ENCODE measurements around the gene ARRB2. TPM values are rescaled to one million over a fixed set of nuclear protein-coding genes. Genes with fewer than 3 reads are reported as not detected.

ARRB2 gene
- polyA plus RNA-seq, 1 donor from 2014 or later, result 28.3 TPM

Other genes starting within 250 kb of the ARRB2 start
- 39.7 and 57.5 TPM in 2 replicates for gene SPNS2, start 211.8 kb upstream of the ARRB2 start, polyA plus RNA-seq
- gene MYBBP1A, start 155.2 kb upstream of the ARRB2 start, polyA plus RNA-seq, result 15.6 and 21.0 TPM in 2 replicates
- not detected in 2 replicates for gene GGT6, start 150.1 kb upstream of the ARRB2 start, polyA plus RNA-seq
- 0.54 and 0.81 TPM in 2 replicates for gene SMTNL2, start 126.1 kb upstream of the ARRB2 start, polyA plus RNA-seq
- 0.12 and 0.16 TPM in 2 replicates for gene ALOX15, start 69.0 kb upstream of the ARRB2 start, polyA plus RNA-seq
- 15.9 and 24.7 TPM in 2 replicates for gene PELP1, start 6.5 kb upstream of the ARRB2 start, polyA plus RNA-seq
- 17.2 and 20.5 TPM in 2 replicates for gene MED11, start 20.8 kb downstream of the ARRB2 start, polyA plus RNA-seq
- not detected in 2 replicates for gene ZMYND15, start 29.2 kb downstream of the ARRB2 start, polyA plus RNA-seq
- not detected in 2 replicates for gene CXCL16, start 29.3 kb downstream of the ARRB2 start, polyA plus RNA-seq
- gene TM4SF5, start 61.3 kb downstream of the ARRB2 start, polyA plus RNA-seq, result not detected in 2 replicates
- gene VMO1, start 75.7 kb downstream of the ARRB2 start, polyA plus RNA-seq, result 1.6 TPM in 1 of 2 replicates, not detected in the other
- gene GLTPD2, start 78.3 kb downstream of the ARRB2 start, polyA plus RNA-seq, result 2.6 TPM in 1 of 2 replicates, not detected in the other
- 175 and 194 TPM in 2 replicates for gene PSMB6, start 85.5 kb downstream of the ARRB2 start, polyA plus RNA-seq
- gene PLD2, start 96.5 kb downstream of the ARRB2 start, polyA plus RNA-seq, result 2.0 and 3.9 TPM in 2 replicates
- 38.1 and 51.4 TPM in 2 replicates for gene MINK1, start 122.7 kb downstream of the ARRB2 start, polyA plus RNA-seq
- gene C17orf107, start 188.9 kb downstream of the ARRB2 start, polyA plus RNA-seq, result 0.45 and 2.1 TPM in 2 replicates
- gene CHRNE, start 192.5 kb downstream of the ARRB2 start, polyA plus RNA-seq, result 0.25 TPM in 1 of 2 replicates, not detected in the other
- not detected in 2 replicates for gene GP1BA, start 221.6 kb downstream of the ARRB2 start, polyA plus RNA-seq
- gene SLC25A11, start 229.4 kb downstream of the ARRB2 start, polyA plus RNA-seq, result 140 and 172 TPM in 2 replicates
- gene RNF167, start 229.6 kb downstream of the ARRB2 start, polyA plus RNA-seq, result 52.5 and 64.1 TPM in 2 replicates
- gene PFN1, start 237.9 kb downstream of the ARRB2 start, polyA plus RNA-seq, result 145 and 230 TPM in 2 replicates
- gene ENO3, start 240.5 kb downstream of the ARRB2 start, polyA plus RNA-seq, result 0.54 and 2.3 TPM in 2 replicates

All from neural cell (in vitro differentiated cells).